Measurements from ENCODE around the gene NRAP.
"Not testable (repeated sequence)": the region's sequence is repeated elsewhere in the genome, so short reads cannot be mapped to it uniquely, and the experiment has no call there.

Gene NRAP

DNA sequence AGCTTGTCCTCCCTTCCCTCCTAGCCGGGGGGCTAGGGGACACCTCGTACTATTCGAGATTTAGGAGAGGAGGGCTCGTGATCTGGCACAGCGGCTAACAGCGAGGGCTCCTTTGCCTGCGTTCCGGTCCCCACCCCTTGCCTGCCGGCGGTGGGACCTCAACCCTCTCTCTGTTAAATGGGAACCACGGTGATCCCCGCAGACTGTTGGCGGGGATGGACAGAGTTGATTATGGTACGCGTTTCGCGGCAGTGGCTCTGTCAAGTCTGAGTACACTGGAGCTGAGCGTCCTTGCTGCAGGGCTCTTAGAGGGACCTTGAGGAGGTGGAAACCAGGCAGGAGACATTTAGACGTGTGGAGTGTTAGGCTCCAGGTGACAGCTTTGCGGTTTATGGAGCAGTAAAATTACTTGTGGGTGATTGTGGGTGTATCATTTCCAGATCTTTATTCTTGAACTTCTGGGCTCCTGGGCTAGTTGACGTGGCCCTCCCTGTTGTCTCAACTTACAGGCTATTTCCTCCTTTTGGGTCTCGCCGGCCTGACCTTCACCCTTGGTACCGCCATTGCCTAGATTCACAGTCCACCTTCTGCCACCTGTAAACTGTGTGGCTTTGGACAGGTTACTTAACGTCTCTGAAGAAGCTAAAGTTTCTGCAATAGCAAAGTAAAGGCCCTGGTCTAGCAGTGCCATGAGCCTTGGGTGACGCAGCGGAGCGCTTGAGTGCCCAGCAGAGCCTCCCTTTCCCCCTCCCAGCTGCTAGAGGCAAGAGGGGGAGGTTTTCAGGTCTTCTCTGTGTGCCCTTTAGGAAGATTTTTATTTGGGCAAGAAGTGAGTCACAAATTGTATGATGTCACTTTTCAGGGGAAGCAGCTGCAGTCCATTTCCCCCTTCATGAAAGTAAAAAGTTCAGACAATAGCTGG, 16.6 kb upstream of the NRAP start:
- DNase-seq (ENCODE audit: low spot score), result peak; percentile 46

- peak; percentile 82 for DNase-seq (ENCODE audit: low spot score)
Measured at GRCh38 chr10:113679463-113680189, 15.8 kb upstream of the NRAP start, which contains the start of gene CASP7. TSS of gene CASP7 (plus strand) at chr10:113679912. CDS start at chr10:113697494, 17,582 bp downstream.

DNA sequence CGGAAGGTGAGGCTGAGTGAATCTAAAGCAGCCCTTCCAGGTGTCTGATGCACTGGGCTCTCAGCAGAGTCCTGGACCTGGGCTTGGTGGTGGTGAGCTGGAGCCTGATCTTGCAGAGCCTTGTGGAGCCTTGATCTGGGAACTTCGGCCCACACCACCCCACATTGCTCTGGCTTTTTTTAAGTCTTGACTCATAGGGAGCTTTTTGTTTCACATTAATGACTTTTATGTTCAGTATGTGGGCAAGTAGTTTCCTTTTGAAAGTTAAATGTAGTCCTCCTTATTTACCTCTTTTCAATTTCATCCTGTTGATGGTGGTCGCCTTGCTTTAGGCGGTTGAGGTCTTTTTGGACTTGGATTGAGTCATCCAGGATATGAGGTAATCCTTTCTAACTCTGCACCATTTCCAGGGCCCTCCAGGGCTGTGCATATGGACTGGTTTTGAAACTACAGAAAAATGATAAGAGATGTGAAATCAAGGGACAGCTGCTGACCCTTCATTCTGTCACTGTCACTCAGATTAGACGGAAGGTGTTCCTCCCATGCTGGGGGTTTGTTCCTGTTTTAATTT, 2.9 kb upstream of the NRAP start:
- DNase-seq (ENCODE audit: low spot score), result no peak

GRCh38 chr10:113665806-113666354, 2.0 kb upstream of the NRAP start:
- DNase-seq (ENCODE audit: low spot score), result peak; percentile 90

GRCh38 chr10:113665352-113665751, 1.5 kb upstream of the NRAP start:
- no peak for DNase-seq (ENCODE audit: low spot score)

- no peak for DNase-seq (ENCODE audit: low spot score)
Measured at GRCh38 chr10:113663142-113663541, 699 bp downstream of the NRAP start.

DNA sequence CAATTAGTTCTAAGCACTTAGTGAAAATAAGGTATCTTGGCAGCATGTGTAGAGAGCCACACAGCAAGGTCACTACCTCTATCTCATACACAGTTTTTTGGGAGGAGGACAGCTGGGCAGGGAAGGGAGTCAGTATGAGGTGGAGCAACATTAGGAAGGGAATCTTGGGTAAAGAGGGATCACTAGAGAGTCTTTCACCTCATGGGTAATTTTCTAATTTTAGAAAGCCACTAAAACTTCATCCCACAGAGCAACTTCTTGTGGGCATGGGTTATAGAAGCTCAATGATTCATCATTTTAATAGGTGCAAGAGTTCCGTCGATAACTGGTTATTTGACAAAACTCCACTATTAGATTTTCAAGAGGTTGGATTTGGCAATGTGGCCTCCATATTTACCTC, 2.5 kb downstream of the NRAP start:
- no peak for DNase-seq (ENCODE audit: low spot score)

GRCh38 chr10:113657544-113657943, 6.3 kb downstream of the NRAP start:
- DNase-seq (ENCODE audit: low spot score), result no peak

- no peak for DNase-seq (ENCODE audit: low spot score)
Measured at GRCh38 chr10:113656896-113657295, 6.9 kb downstream of the NRAP start.

DNA sequence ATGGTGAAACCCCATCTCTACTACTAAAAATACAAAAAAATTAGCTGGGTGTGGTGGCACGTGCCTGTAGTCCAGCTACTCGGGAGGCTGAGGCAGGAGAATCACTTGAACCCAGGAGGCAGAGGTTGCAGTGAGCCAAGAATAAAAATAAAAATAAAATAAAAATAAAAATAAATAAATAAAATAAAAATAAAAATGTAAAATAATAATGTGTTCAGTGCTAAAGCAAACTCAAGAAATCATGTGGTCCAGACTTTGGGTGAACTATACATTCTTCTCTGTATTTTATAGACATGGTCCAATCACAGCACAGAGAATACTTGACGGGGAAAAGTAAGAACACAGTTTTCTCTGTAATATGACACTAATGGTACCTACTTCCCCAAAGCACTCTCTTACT, 11.4 kb downstream of the NRAP start:
- DNase-seq (ENCODE audit: low spot score), result not testable (repeated sequence)

- no peak for DNase-seq (ENCODE audit: low spot score)
Measured at GRCh38 chr10:113651898-113652297, 11.9 kb downstream of the NRAP start.

DNA sequence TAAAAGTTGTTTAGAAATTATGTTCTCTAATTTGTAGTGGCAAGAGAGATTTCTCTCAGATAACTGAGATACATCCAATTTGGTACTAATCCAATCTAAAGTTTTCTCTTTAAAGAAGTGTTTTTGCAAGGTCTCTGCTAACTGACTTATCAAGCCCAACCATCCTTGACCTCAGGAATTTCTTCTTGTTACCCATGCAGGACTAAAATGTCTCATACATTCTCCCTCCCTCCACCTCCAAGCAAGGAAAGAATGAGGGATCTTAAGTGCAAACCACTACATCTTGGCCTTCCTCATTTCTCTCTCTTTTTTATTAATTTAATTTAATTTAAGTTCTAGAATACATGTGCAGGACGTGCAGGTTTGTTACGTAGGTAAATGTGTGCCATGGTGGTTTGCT, 12.8 kb downstream of the NRAP start:
- DNase-seq (ENCODE audit: low spot score), result no peak

DNA sequence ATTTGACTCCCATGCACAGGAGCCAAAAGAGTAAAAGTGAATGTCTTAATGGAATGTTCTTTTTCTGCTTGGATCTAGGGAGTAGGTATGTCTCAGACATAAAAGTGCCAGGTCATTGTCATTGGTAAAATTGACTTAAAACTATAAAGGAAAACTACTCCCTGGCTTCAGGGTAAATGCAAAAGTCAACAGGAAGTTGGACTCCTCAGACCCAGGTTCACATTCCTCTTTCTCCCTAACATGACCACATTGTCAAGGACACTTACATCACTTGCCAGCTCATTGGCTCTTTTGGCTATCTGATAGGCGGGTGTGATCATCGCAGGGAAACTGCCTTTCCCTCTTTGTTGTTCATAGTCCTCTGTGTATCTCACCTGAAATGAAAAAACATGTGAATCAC, 13.7 kb downstream of the NRAP start:
- DNase-seq (ENCODE audit: low spot score), result no peak

DNA sequence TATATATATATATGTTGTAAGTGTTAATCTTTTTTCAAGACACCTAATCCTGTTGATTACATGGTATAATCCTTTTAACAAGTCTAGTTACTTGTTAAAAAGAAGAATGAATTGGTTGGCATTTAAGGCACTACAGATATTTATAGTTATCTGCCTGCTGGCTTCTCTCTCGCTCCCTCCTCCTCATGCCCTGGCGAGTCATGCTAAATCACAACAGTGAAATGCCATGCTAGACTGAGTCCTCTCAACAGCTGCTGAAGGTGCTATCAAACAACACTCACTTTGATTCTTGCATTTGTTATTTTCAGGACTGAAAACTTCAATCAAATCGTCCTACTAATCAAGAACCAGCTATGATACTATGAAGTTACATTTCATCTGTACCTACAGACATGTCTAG, 15.4 kb downstream of the NRAP start:
- DNase-seq (ENCODE audit: low spot score), result peak; percentile 27

- no peak for DNase-seq (ENCODE audit: low spot score)
Measured at GRCh38 chr10:113647812-113648211, 16.0 kb downstream of the NRAP start.

GRCh38 chr10:113646336-113647201, 17.3 kb downstream of the NRAP start:
- no peak for DNase-seq (ENCODE audit: low spot score)

- DNase-seq (ENCODE audit: low spot score), result peak; percentile 78
Measured at GRCh38 chr10:113644185-113645120, 19.4 kb downstream of the NRAP start.

GRCh38 chr10:113643183-113643582, 20.7 kb downstream of the NRAP start:
- DNase-seq (ENCODE audit: low spot score), result no peak

- no peak for DNase-seq (ENCODE audit: low spot score)
Measured at GRCh38 chr10:113641702-113642101, 22.1 kb downstream of the NRAP start.

DNA sequence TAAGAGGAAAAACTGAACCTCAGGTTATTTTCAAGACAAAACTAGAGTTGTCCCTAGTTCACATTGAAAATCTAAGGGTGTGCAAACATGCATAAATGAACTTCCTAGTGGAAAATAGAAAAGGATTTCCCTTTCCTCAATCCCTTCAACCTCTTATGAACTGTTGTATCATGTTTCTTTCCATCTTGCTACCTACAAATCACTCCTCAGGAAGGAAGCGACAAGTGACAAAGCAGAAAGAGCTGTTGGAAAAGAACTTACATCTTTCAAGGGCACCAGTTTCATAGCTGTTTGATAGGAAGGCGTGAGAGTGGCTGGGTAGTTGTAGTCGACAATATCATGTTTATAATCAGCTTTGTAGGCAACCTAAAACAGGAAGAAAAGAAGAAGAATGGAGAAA, 23.9 kb downstream of the NRAP start:
- DNase-seq (ENCODE audit: low spot score), result no peak
